ENCODE measurements around the gene EFNA2.

Gene EFNA2

DNA sequence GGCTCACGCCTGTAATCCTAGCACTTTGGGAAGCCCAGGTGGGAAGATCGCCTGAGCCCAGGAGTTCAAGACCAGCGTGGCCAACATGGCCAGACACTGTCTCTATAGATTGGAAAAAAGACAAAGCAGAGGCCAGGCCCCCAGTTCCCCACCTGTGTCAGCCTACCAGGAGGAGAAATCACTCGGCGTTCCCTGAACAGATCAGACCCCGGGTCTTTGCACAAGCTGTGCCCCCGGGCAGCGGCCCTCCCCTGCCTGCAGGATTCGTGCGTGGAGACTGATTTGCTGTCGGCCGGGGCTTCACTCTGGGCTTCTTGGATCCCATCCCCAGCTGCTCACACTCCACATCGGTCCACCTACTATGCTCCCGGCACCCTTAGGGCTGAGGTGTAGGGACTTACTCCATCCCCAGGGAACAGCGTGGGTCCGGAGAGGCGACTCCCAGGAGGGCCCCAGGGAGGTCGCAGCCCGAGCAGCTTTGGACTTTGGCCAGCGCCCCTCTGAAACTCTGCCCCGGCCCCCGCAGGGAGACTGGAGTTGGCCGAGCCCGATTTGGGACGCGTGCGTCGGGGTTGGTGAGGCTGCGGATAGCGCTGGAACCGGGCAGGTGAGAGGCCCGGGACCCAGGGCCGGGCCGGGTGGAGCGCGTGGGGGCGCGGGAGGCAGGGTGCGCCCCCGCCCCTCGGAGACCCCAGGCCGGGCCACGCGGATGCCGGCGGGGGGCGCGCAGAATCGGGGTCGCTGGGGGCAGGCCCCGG, 515 bp upstream of the EFNA2 start:
- no peak for DNase-seq

DNA sequence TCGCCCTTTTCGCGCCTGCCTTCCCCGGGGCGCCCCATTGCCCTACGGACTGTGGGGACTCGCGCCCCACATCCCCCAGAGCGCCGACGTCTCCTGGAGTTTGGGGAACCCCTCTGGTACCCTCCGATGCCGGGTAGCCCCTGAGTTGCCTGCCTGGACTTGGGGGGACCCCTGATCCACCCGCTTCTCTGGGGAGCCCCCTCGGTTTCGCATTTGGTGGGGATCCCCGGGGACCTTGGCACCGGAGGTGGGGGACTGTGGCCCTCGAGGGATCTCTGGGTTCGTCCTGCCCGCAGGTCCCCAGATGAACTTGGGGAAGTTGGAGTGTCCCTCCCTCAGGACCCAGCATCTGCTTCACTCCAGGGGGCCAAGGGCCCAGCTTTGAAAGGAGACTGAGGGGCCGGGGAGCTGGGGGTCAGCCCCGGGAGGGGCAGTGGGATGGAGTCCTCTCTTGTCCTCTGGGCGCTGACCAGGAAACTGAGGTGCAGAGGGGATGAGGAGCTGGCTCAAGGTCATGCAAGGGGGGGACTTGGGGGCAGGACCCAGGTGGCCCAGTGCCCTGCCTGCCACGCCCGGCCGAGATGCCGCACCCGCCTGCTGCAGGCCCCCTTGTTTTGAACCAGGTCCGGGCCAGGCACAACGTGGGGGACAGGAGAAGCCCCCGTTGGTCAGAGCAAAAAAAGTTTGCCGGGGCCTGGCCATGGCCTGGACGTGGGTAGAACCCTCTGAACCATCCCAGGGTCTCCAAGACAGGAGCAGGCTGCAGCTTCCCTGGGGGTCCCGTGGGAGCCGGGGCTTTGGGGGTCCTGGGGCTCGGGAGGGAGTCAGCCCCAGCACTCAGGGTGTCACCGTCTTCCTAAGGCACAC, 1.0 kb downstream of the EFNA2 start:
- DNase-seq: no peak

DNA sequence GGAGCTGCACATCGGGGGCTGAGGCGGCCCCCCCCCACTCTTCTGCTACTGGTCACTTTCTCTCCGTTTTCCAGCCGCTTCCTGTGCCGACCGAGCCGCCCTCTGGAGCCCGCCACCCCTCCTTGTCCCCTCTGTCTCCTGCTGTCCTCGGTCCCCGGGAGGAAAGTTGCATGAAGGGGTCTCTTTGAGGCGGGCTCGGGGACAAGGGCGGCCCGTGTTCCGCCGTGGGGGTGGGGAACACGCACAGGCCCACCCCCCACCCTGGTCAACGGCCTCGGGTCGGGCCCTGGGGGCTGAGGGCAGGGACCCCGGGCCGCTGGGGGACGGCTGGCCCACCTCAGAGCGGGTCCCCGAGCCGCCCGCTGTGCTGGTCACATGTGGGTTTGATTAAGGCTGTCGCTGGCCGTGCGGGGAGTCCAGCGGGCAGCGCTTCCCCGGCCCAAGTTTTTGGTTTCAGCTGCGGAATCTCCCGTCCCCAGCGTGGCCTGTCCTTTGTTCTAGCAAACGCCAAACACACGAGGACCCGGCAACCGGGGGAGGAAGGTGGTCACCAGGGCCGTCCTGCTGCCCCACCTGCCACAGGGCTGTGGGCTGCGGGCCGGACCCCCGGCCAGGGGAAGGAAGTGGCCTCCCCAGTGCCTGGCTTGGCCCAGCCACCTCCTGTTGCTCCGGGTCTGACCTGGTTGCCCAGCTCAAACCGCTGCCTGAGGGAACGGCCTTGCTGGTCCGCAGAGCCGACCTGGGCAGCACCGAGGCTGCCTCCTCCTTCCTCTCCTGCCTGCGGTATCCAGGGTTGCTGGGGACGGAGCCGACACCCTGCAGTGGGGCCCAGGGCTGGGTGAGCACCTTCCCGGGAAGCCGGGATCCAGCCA, 1.9 kb downstream of the EFNA2 start:
- DNase-seq: no peak

DNA sequence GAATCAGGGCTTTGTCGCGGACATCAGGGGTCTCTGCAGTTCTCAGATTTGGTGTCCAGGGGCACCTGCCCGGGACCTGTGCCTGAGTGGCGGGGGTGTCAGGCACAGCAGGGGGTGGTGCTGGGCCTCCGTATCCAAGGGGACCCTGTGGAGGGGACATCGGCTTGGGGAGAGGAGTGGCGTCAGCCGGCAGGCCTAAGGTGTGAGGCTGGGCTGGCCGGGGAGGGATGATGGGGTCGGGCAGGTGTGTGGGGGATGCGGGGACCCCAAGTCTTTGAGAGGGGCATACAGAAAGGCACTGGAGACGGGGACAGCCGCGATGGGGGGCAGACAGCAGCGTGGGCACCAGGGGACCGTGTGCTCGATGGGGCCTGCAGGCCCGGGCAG, 2.5 kb downstream of the EFNA2 start:
- no peak for DNase-seq

DNA sequence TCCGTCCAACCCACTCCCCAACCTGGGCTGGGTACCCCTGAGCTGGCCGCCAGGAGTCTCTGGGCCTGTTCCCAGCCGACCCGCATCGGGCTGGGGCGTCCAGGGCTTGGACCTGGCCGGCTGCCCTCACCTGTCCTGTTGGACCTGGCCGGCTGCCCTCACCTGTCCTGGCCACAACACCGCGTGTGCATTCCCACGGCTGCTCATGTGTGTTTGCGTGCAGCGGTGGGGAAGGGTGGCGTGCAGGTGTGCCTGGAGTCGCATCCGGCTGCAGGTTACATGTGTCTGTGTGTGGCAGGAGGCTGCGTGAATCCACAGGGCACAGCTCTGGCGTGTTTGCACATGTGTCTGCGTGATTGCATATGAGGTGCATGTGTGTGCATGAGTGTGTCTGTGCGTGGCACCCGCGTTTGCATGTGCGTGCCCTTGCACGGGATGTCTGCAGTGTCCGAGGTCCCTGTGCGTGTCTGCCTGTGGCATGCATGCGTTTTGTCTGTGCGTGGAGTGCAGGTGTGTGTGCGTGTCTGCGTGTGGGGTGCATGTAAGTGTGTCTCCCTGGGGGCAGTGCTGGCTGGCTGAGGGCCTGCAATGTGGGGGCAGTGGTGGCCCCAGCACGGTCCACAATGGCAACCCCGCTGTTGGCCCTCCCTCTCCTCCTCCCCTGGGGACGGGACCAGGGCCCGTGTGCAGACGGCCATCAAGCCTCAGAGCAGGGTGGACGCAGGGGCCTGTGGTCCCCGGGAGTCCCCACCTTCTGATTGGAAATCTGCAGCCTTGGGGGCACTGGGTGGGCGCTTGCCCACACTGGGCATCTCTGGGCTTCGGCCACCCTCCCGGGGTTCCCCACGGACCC, 3.4 kb downstream of the EFNA2 start:
- DNase-seq: no peak

DNA sequence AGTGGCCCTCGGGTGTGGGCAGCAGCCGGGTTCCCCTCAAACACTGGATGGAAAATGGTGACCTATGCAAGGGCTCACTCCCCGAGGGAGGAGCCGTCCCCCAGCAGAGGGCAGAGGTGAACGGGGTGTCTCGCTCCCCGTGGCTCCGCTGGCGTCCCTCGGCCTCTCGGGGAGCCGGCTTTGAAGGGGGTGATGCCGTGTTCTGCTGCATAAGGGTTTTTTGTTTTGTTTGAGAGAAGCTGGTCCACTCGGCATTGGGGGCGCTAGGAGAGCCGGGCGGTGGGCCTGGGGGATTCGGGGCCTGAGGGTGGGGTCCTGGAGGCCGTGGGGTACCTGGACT, 4.0 kb downstream of the EFNA2 start:
- no peak for DNase-seq

DNA sequence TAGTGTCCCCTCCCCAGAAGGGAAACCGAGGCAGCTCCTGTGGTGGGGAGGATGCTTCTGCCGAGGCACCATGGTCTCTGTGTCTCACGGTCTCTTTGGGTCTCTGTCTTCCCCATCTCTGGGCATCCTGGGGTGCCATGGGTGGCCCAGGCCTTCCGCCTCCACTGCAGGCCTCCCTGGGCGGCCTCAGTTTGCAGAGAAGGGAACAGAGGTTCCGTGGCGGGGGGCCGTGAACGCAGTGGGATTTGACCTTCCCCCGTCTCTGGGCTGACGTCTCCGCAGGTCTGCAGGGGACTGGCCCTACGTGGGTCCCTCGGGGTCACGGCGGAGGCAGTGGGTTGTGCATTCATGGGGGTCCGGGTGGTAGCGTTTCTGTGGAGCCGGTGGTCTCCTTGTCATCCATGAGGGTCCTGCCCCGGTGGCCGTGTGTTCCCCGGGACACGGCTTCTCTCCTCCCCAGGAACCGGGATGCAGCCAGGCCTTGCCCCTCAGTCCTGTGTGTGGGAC, 4.6 kb downstream of the EFNA2 start:
- no peak for DNase-seq

DNA sequence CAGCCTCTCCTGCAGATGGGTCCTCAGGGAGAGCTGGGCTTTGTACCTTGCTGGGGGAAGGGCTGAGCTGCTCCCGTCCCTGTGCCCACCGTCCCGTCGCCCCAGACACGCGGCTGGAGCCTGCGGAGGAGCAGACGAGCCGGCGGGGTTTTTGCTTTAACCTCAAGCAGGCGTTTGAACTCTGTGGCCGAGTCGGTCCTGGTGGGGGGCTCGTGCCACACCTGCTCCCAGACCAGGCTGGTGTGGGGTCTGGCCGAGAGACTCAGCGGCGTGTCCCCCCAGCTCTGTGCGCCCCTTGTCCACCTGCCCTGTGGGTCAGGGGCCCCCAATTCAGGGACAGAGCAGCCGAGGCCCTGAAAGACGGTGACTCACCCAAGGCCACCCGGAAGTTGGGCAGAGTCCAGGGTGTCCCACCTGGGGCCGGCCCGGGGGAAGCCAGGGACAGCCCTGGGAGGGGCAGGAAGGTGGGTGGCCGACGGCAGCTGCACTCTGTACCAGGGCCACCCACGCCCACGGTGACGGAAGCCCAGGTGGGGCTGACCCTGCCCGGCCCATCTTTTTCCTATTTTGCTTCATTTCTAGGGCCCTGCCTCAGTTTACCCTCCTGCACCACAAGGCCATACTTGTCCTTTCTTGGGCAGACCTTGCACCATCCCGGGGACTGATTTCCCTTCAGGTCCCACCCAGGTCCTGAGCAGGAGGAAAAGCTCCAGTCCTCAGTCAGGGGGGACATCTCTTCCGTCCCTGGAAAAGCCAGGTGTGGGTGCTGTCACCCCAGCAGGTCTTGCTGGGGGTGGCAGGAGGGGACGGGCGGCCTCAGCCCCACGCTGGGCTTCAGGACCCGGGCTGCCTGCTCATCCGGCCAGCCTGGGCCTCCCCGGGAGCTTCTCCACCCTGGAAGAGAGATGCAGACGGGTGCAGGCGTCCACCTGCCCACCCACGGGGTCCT, 5.3 kb downstream of the EFNA2 start:
- no peak for DNase-seq

DNA sequence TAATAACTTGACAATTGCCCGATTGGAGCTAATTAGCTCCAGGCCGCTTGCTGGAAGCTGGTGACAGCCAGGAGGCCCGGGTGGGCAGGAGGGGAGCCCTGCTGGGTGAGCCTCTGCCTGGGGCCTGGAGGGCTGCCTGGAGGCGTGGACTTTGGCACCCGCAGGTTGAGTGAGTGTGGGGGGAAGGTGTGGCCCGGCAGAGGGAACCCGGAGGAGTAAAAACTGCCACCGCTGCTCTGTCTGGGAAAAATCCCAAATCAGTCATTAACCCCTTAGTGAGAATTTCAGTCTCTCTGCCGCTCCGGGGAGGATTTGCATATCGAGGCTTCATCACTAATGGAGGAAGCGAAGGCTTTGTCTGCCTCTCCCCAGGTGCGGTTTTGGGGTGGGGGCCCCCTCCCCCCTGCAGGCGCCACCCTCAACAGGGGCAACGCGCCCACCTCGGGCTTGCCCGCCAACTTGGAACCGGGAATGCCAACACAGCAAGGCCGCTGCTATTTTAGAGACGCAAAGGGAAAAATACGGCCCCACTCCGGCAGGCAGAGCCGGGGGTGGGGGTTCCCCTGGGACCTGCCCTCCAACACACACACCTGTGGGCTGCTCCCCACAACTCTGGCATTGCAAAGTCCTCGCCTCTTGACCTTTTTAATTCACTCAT, 6.2 kb downstream of the EFNA2 start:
- DNase-seq: no peak

DNA sequence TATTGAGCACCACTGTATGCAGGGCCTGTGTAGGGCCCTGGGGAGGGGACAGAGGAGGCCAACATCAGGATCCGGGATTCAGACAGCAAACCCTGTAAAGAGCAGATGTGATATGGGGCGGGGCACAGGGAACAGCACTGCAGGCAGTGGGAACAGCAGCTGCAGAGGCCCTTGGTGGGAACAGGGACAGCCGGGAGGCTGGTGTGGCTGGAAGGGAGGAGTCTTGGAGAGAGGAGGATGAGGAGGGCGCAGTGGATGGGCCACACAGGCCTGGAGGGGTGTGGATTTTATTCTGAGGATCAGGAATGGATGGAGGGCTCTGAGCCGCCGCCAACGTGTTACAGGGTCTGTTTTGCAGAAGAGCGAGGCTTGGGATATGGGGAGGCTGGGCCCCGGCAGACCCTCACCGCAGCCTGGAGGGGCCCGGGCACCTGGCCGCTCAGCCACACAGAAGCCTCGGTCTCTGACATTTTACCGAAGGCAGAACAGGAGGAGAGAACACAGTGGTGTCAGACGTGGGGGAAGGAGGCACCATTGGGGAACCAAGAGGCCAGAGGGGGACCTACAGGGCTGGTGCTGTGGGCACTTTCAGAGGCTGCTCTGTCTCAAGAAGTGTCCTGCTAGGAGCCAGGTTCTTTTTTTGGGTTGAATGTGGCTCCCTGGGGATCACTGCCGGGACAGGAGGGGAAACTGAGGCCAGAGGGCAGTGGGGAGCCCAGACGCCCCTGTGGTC, 6.9 kb downstream of the EFNA2 start:
- no peak for DNase-seq

DNA sequence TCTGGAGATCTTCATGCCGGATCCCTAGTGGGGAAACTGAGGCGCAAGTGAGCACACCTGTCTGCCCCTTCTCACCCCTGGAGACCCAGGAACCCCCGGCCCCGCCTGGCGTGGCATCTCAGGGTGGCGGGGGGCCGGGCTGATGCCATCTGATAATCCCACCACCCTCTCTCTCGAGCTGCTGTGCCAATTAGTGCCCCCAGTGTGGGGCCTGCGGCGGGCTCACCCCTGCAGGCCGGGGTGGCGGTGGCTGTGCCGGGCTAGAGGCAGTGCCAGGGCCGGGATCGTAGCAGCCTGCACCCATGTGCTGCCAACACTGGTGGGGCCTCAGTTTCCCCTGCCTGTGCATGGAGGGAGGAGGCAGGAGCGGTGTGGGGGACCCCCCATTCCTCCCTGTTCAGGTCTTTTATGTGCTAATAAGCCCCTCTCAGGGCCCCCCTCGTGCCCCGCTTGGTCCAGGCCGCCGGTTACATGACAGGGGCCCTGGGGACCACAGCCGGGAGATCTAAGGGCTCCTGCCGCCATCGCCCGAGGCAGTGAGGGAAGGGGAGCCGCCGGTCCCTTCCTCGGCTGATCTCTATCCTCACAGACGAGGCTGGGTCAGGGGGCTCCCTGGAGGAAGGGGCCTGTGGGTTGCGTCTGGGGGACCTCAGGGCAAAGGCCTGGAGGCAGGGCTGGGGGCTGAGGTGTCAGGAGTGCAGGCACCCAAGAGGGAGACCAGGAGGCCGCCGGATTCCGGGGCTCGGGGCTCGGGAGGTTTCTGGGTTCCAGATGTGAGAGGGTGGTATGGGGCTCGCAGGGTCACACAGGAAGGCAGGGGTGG, 8.3 kb downstream of the EFNA2 start:
- no peak for DNase-seq

DNA sequence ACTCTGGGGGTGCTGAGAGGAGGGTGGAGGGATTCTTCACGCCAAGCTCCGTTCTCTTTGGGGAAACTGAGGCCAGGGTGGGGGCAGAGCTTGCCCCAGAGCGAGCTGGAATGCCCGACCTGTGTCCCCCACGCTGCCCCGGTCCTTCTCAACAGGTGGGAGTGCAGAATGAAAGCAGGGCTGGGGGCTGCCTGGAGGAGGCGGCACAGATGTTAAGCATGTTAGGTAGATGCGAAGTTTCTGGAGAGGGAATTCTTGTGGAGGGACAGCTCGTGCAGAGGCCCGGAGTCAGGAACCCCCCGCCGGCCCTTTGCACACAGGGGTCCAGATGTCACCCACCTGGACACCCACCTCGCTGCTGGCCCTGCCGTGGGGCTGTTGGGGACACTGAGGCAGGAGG, 9.0 kb downstream of the EFNA2 start:
- no peak for DNase-seq

DNA sequence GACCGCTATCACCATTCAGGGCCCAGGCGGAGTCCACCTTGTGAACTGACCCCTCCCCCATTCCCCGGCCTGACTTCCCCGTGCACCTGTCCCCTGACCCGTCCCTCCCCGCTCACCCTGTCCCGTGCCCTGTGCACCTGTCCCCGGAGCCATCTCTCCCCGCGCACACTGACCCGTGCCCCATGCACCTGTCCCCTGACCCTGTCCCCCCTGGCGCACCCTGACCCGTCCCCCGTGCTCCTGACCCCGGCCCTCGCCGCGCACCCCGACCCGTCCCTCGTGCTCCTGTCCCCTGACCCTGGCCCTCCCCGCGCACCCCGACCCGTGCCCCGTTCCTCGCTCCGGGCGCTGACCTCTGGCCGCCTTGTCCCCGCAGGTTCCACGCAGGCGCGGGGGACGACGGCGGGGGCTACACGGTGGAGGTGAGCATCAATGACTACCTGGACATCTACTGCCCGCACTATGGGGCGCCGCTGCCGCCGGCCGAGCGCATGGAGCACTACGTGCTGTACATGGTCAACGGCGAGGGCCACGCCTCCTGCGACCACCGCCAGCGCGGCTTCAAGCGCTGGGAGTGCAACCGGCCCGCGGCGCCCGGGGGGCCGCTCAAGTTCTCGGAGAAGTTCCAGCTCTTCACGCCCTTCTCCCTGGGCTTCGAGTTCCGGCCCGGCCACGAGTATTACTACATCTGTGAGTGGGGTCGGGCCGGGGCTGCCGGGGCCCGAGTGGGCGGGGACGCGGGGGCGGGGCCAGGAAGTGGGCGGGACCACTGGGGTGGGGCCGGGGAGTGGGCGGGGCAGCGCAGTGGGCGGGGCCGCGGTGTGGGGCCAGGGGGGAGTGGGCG, 9.7 kb downstream of the EFNA2 start:
- no peak for DNase-seq

DNA sequence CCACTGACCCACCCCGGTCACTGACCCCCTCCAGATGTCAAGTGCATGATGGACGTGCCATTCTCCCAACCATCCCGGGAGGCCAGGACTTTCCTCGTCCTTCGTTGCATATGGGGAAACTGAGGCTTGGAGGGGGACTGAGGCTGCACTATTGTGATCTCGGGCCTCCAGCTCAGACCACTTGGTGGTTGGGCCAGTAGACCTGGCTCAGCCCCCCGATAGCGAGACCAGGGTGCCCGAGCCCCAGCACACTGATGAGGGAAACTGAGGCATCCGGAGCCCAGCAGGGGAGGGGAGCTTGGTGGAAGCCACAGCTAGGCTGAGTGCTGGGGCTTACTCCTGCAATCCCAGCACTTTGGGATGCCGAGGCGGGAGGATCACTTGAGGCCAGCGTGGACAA, 10.4 kb downstream of the EFNA2 start:
- no peak for DNase-seq

DNA sequence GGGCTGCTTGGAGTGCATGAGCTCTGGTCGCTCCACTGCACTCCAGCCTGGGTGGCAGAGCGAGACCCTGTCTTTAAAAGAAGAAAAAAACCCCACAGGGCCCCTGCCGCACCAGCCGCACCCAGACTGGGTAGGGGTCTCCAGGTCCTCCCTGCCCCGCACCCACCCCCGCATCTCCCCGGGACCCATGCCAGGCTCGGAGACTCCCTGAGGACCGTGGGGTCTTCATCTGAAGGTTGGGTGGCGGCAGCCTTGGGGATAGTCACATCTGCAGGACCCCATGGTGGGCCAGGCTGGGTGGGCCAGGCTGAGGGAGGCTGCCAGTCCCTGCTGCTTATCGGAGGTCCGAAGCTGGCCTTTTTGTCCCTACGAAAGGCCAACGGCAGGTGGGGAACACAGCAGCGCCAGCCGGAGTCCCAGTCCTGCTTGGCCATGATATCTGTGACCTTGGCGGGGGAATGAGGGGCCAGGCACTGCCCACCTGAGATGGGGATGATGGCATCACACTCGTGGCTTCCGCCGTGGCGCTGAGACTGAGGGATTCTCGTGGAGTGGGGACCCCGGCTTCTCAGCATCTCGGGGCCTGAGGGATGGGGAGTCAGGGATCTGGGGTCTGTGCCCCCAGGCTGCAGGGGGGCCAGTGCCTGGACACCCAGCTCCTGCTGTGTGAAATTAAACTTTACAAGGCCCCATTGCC, 11.1 kb downstream of the EFNA2 start:
- DNase-seq: no peak

DNA sequence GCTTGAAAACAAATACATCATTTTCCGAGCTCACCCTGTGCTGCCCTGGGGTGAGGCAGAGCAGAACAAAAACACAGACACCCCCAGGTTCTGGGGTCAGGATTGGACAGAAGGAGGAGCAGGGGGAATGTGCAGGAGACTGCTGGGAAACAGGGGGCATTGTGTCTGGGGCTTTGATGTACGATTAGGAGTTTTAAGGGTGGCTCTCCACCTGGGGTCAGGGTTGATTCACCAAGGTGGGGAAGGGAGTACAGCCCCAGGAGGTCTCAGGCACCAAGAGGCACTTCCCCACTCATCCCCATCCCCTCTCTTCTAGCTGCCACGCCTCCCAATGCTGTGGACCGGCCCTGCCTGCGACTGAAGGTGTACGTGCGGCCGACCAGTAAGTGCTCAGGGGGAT, 12.6 kb downstream of the EFNA2 start:
- no peak for DNase-seq

DNA sequence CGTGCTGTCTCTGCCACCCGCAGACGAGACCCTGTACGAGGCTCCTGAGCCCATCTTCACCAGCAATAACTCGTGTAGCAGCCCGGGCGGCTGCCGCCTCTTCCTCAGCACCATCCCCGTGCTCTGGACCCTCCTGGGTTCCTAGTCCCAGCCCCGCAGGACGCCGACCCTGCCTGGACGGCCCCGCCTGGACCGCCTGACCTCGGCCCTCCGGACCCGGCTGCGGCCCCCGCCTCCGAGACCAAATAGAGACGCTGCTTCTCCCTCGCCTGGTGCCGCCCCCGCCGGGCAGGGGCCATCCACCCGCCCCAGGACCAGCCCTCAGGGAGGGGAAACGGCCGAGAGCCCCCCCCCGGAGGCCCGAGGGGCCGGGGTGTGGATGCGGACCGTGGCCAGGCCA, 14.1 kb downstream of the EFNA2 start:
- no peak for DNase-seq
